ENCODE results near the gene SIPA1L3. TPM values are rescaled to one million over a fixed set of nuclear protein-coding genes. Genes with fewer than 3 reads are reported as not detected.
"Not testable (repeated sequence)": the region's sequence is repeated elsewhere in the genome, so short reads cannot be mapped to it uniquely, and the experiment has no call there.

The SIPA1L3 gene, protein sequence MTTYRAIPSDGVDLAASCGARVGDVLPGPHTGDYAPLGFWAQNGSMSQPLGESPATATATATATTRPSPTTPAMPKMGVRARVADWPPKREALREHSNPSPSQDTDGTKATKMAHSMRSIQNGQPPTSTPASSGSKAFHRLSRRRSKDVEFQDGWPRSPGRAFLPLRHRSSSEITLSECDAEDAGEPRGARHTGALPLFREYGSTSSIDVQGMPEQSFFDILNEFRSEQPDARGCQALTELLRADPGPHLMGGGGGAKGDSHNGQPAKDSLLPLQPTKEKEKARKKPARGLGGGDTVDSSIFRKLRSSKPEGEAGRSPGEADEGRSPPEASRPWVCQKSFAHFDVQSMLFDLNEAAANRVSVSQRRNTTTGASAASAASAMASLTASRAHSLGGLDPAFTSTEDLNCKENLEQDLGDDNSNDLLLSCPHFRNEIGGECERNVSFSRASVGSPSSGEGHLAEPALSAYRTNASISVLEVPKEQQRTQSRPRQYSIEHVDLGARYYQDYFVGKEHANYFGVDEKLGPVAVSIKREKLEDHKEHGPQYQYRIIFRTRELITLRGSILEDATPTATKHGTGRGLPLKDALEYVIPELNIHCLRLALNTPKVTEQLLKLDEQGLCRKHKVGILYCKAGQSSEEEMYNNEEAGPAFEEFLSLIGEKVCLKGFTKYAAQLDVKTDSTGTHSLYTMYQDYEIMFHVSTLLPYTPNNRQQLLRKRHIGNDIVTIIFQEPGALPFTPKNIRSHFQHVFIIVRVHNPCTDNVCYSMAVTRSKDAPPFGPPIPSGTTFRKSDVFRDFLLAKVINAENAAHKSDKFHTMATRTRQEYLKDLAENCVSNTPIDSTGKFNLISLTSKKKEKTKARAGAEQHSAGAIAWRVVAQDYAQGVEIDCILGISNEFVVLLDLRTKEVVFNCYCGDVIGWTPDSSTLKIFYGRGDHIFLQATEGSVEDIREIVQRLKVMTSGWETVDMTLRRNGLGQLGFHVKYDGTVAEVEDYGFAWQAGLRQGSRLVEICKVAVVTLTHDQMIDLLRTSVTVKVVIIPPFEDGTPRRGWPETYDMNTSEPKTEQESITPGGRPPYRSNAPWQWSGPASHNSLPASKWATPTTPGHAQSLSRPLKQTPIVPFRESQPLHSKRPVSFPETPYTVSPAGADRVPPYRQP (N-terminal part only)
- total RNA-seq, result 14.2 and 23.3 TPM in 2 replicates
- 13.7 and 15.6 TPM in 2 replicates for polyA plus RNA-seq

DNA sequence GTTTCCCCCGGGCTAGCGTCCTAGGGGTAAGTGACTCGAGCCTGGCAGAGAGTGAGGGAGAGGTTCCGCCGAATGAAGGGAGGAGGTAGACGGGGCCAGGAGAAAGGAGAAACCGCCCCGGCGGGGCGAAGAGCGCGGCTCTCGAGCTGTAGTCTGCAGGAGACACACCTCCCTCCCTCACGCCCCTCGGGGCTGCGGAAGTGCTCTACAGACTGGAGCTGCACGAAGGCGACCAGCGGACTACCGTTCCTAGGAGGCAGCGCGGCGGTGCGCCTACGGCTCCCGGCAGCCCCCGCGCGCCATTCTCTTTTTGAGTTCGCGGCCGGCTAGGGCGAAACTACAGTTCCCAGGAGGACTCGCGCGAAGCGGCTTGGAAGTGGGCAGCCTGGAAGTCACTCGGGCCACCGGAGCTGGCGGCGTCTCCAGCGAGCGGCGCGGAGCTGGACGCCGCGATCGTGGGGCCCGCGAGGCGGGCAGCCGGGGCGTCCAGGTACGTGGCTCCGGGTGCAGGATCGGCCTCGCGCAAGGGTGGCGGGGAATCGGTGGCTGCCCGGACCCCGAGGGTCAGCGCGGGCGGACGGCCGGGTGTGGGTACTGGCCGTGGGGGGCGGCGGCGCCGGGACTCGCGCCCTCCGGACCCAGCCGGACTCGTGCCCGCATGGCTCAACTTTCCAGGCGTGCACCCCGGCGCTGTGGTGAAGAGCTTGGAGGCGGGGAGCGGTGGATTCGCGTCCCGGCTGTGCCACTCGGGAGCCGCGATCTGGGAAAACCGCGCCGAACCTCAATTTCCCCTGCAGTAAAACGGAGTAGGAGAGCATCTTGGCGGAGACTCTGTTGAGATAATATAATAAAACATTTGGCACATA, at the start of gene SIPA1L3:
TSS of gene SIPA1L3 (plus strand) at position 340 of the 866 bp plus-strand sequence. CDS start 174,358 bp downstream, outside the sequence.
- peaks cover 46% of the 10 kb centered on the region for H3K79me2 ChIP-seq
- peak; percentile 98 for DNase-seq (ENCODE audit: low spot score)
- under 1% methylated on average over 80 of the region's 95 CpGs for WGBS (ENCODE audit: low lambda C conversion rate, missing lambda C conversion rate)

DNA sequence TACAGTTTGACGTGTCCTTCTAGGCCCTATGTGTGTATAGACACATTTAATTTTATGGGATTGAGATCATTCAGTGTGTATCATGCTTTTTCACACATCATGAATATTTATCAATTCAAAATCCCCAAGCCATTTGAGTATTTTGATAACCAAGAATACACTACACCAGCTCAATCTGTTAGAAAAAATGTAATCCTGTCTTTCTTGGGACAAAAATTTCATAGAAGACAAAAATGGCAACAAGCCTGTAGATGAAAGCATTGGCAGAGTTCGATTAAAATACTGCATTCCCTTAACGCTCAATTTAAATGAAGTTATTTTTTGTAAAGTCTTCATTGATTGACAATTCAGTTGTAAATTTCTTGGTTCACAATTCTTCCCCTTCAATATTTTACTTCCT, 42.5 kb upstream of the SIPA1L3 start:
- Histone ChIP-seq H3K27ac (no peak overlapping the region), H3K9me3 (ENCODE audit: low read depth) (no peaks in the 10 kb centered on the region), H3K4me3 (no peak overlapping the region), H3K79me2 (no peaks in the 10 kb centered on the region), H4K20me1 (ENCODE audit: insufficient read depth, poor library complexity, severe bottlenecking) (no peaks in the 10 kb centered on the region), H3K9me2 (replicated peaks; ENCODE audit: insufficient read depth) (no peaks in the 10 kb centered on the region), H3K4me2 (no peak overlapping the region), H3K36me3 (replicated peaks; ENCODE audit: insufficient read depth, low read depth) (no peaks in the 10 kb centered on the region), H3K4me1 (ENCODE audit: insufficient read depth) (peaks cover 3% of the 10 kb centered on the region), H2AFZ (no peak overlapping the region), H3K27me3 (no peaks in the 10 kb centered on the region)
- no peak for TF ChIP-seq EZH2 (IDR thresholded peaks at IDR 0.05; ENCODE audit: borderline replicate concordance)
- TF ChIP-seq EZH2phosphoT487 (IDR thresholded peaks at IDR 0.05; ENCODE audit: low read depth, severe bottlenecking, unreplicated experiment), result no peak
- TF ChIP-seq, protein P1, sequence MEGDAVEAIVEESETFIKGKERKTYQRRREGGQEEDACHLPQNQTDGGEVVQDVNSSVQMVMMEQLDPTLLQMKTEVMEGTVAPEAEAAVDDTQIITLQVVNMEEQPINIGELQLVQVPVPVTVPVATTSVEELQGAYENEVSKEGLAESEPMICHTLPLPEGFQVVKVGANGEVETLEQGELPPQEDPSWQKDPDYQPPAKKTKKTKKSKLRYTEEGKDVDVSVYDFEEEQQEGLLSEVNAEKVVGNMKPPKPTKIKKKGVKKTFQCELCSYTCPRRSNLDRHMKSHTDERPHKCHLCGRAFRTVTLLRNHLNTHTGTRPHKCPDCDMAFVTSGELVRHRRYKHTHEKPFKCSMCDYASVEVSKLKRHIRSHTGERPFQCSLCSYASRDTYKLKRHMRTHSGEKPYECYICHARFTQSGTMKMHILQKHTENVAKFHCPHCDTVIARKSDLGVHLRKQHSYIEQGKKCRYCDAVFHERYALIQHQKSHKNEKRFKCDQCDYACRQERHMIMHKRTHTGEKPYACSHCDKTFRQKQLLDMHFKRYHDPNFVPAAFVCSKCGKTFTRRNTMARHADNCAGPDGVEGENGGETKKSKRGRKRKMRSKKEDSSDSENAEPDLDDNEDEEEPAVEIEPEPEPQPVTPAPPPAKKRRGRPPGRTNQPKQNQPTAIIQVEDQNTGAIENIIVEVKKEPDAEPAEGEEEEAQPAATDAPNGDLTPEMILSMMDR (IDR thresholded peaks at IDR 0.05; ENCODE audit: poor library complexity), result no peak
- 95% methylated on average over 3 of the region's 3 CpGs for WGBS (ENCODE audit: low lambda C conversion rate, missing lambda C conversion rate)
- no peak for DNase-seq (ENCODE audit: low spot score)

More for the DNA sequence above, at the start of gene SIPA1L3:
- H3K4me2 ChIP-seq, result peak within 1 kb of the TSS; percentile 93
- TF ChIP-seq EZH2 (IDR thresholded peaks at IDR 0.05; ENCODE audit: borderline replicate concordance) (no peak), EZH2phosphoT487 (IDR thresholded peaks at IDR 0.05; ENCODE audit: low read depth, severe bottlenecking, unreplicated experiment) (no peak)
- TF ChIP-seq, protein P1 (IDR thresholded peaks at IDR 0.05; ENCODE audit: poor library complexity), result no peak
- H3K9me3 ChIP-seq (ENCODE audit: low read depth), result no peaks in the 10 kb centered on the region
- H4K20me1 ChIP-seq (ENCODE audit: insufficient read depth, poor library complexity, severe bottlenecking), result no peaks in the 10 kb centered on the region
- no peaks in the 10 kb centered on the region for H3K36me3 ChIP-seq (replicated peaks; ENCODE audit: insufficient read depth, low read depth)
- H3K9me2 ChIP-seq (replicated peaks; ENCODE audit: insufficient read depth), result no peaks in the 10 kb centered on the region
- peak within 1 kb of the TSS; percentile 93 for H2AFZ ChIP-seq
- H3K27ac ChIP-seq, result peak within 1 kb of the TSS; percentile 90
- H3K27me3 ChIP-seq, result no peaks in the 10 kb centered on the region
- no peaks in the 10 kb centered on the region for H3K4me1 ChIP-seq (ENCODE audit: insufficient read depth)
- H3K4me3 ChIP-seq, result peak within 1 kb of the TSS; percentile 76

DNA sequence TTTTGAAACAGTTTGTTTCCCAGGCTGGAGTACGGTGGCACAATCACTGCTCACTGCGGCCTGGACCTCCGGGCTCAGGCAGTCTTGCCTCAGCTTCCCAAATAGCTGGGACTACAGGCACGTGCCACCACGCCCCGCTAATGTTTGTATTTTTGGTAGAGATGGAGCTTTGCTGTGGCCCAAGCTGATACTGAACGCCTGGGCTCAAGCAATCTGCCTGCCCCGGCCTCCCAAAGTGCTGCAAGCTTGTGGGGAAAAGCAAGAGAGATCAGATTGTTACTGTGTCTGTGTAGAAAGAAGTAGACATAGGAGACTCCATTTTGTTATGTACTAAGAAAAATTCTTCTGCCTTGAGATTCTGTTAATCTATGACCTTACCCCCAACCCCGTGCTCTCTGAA, 41.1 kb upstream of the SIPA1L3 start:
- not testable (repeated sequence) for H3K9me3 ChIP-seq (ENCODE audit: low read depth); H3K4me3 ChIP-seq; H3K4me2 ChIP-seq; H4K20me1 ChIP-seq (ENCODE audit: insufficient read depth, poor library complexity, severe bottlenecking); H3K36me3 ChIP-seq (replicated peaks; ENCODE audit: insufficient read depth, low read depth); H3K9me2 ChIP-seq (replicated peaks; ENCODE audit: insufficient read depth); DNase-seq (ENCODE audit: low spot score); H3K4me1 ChIP-seq (ENCODE audit: insufficient read depth); H2AFZ ChIP-seq; H3K27me3 ChIP-seq; H3K79me2 ChIP-seq; H3K27ac ChIP-seq
- 87% methylated on average over 8 of the region's 9 CpGs for WGBS (ENCODE audit: low lambda C conversion rate, missing lambda C conversion rate)
